Adrenal gland (tissue), 5 donors: ENCODE results near the gene HIKESHI.

Experiments used
- CTCF ChIP-seq, 6 experiments: fragments of 450-650 bp in 4 of 6; fragments of 200-600 bp in 2 of 6; sonication (generic) in 1 of 6; IDR thresholded peaks; 1 replicate in 5 of 6; 2 replicates in 1 of 6; pipeline versions ENCODE4 v1.5.1 to v1.8.0; 2016 to 2021; ENCODE audit warnings: antibody characterized with exemption in 6 of 6, mild to moderate bottlenecking in 2 of 6, moderate library complexity in 1 of 6
- POLR2A ChIP-seq, 2 donors: fragments of 450-650 bp; IDR thresholded peaks; one replicate each; pipeline ENCODE4 v1.6.1; 2017; ENCODE audit warnings: antibody characterized with exemption in 2 of 2, mild to moderate bottlenecking in 2 of 2, moderate library complexity in 1 of 2
- donor health status: DM: no; HTN: no; CAD: no.

GRCh38 chr11:86294026-86294425 is 8.0 kb upstream of the HIKESHI start:
- TF ChIP-seq CTCF (IDR thresholded peaks at IDR 0.05) = no peak
- no peak for TF ChIP-seq POLR2A (IDR thresholded peaks at IDR 0.05)
